ENCODE measurements around the gene WASL.
"Not testable (repeated sequence)": the region's sequence is repeated elsewhere in the genome, so short reads cannot be mapped to it uniquely, and the experiment has no call there.

Gene WASL

DNA sequence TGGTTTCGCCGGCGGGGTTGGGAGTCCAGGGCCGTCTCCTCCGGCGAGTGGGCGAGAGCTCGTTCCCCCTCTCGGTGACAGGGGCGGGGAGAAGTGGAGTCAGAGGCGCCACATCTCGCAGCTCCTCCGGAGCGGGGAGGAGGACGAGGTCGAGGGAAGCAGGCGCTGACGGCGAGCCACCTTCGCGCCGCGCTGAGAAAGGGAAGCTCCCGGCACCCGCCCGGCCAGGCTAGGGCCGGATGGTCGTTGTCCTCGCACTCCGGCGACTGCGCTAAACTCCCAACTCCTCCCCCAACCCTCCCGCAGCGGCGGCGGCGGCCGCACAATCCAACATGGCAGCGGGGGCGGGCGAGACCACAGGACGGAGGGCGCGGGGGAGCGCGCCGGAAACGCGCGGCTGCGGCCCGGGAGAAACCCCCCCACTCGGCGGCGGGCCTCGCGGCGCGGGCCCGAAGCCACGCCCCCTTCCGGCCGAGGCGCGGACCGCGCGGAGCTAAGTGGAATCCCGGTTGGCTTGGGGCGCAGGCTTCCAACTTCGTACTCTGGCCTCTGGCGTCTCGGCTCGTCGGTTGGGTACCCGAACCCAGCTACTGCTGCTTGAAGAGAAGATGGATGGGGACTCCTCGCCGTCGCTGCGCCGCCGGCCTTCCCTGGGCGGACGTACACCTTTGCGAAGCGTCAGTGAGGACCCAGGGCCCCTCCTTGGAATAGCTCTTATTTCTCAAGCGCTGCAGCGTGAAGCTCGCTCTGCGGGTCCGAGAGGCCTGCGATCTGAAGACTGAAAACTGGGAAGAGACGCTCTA is at the start of gene WASL:
Gene WASL (minus strand): TSS at position 270 of the 803 bp plus-strand sequence. CDS start 269 bp downstream, at position 1.
- peak; percentile 77 for DNase-seq

- DNase-seq: no peak
Measured at GRCh38 chr7:123797673-123798531, 49.1 kb upstream of the WASL start.

GRCh38 chr7:123796568-123796967 is 47.8 kb upstream of the WASL start:
- no peak for DNase-seq

DNA sequence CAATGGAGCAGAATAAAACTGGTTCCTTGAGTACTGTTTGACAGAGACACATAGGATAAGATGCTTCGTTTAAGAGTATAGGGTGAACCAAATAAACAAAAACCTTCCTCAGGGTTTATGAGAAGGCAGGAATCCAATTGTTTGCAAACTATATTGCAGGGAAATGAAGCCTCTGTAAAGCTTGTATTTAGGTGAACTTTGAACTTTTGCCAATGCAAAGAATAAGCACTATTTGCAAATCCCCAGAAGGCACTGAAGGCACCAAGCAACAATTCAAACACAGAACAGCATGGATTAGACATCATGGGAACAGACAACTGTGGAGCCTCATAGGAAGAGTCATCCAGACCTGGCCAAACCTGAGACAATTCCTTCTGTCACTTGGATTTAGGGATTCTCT is 47.1 kb upstream of the WASL start:
- DNase-seq: no peak

DNA sequence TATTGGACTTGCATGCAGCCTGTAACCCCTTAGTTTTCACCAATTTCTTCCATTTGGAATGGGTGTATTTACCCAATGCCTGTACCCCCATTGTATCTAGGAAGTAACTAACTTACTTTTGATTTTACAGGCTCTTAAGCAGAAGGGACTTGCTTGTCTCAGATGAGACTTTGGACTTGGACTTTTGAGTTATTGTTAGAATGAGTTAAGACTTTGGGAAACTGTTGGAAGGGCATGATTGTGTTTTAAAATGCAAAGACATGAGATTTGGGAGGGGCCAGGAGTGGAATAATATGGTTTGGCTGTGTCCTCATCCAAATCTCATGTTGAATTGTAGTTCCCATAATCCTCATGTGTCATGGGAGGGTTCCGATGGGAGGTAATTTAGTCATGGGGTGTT is 46.3 kb upstream of the WASL start:
- DNase-seq: not testable (repeated sequence)

DNA sequence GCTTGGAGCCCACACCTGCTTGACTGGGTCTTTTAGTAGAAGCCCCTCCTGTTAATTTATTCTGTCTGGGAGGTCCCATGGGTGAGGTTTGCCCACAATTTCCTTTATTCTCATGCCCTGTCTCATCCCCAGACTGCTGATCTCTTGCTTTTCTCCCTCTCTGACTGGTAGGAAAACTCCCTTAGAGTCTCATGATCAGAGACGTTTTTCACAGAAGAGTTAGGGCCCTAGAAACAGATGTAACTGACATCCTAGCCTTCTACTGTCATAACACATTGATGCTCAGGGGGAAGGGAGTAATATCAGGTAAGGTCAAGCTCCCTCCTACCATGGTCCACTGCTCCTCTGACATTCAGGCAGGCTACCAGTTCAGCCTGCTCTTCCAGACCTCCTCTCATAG is 43.7 kb upstream of the WASL start:
- DNase-seq: no peak

- no peak for DNase-seq
Measured at GRCh38 chr7:123791001-123791400, 42.2 kb upstream of the WASL start.

- DNase-seq: no peak
Measured at GRCh38 chr7:123789817-123790216, 41.0 kb upstream of the WASL start.

- no peak for DNase-seq
Measured at GRCh38 chr7:123789206-123789784, 40.5 kb upstream of the WASL start.

- no peak for DNase-seq
Measured at GRCh38 chr7:123788584-123788983, 39.8 kb upstream of the WASL start.

GRCh38 chr7:123787220-123788007 is 38.6 kb upstream of the WASL start:
- no peak for DNase-seq

DNA sequence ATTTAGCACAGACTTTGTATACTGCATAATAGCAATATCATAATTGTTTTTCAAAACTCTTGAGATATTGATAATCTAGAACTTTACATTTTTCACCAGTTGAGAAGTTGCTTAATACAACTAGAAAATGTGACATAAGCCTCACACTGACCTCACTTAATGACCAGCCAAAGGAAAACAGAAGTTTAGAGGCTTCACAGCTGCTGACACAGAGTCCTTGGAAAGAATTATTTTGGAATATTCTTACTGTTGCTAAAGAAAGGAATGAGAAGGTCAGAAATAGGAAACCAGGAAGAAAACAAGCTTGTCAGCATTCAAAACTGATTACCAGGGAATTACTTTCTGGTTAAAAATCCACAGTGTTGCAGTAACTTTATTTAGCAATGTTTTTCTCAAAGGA is 35.5 kb upstream of the WASL start:
- DNase-seq: no peak

DNA sequence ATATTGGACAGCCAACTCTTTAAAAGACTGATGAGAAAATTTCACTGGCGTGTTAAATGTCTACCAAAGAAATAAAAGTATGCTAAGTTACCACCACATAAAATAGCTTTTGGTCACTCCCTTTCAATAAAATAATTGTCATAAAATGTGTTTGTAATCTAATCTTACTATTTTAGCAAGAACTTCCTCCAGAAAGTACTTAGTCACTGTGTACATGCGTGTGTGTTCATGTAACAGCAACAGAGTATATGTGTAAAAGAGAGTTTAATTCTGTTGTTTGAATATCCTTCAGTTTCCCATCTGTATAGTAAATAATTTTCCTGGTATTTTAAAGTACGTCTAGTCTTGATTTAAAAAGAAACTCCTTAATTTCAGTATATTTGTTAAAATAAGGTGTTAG is 35.0 kb upstream of the WASL start:
- DNase-seq: no peak

DNA sequence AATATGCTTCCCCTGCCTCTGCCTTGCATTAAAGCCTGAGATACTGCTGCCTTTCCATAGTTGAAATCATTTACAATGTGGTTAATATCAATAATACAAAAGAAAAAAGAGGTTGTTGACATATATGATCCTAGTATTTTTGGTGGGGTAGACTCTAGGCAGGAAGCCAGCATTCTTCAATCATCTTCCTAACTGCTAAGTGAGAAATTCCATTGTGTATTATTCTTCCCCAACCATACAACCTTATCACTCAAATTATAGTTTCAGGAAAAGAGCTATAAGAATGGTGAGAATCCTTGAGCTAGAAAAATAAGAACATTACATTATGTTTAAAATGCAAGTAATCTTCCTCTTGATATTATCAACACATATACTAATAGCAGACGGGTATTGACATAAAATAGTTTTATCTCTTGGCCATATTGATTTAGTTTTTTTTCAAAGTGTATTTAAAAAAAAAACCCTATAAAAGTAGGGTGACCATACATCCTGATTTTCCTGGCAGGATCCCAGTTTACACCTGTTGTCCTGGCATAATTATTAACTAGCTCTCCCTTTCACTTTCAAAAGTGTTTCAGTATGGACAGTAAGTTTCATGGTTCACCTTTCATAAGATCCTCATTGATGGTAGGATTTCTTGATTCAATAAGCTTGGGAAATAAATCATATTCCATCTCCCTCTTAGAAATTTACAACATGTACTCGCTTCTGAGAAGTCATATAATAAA is 33.4 kb upstream of the WASL start:
- no peak for DNase-seq

DNA sequence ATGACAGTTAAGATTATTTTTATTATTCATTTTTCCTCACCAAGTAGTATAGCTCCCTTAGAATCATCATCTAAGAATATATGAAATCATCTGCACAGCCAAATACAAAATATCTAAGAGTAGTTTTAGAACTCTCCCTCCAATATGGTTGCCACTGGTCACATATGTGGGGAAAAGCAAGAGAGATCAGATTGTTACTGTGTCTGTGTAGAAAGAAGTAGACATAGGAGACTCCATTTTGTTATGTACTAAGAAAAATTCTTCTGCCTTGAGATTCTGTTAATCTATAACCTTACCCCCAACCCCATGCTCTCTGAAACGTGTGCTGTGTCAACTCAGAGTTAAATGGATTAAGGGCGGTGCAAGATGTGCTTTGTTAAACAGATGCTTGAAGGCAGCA is 31.7 kb upstream of the WASL start:
- DNase-seq: not testable (repeated sequence)

DNA sequence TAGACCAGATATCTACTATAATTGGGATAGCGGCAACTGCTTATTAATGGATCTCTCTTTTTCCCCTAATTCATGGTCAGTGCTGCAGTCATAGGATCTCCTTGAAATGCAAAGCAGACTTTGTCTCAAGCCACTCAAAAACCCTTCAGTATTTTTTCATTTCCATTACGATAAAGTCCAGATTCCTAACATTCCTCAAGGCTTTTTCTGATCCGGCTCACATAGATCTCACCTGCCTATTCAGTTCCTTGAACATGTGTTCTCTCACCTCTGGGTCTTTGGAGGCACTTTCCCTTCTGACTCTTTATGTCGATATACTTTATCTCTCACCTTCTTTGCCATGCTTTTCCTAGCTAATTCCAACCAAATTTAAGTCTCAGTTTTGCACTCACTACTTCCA is 25.7 kb upstream of the WASL start:
- no peak for DNase-seq

DNA sequence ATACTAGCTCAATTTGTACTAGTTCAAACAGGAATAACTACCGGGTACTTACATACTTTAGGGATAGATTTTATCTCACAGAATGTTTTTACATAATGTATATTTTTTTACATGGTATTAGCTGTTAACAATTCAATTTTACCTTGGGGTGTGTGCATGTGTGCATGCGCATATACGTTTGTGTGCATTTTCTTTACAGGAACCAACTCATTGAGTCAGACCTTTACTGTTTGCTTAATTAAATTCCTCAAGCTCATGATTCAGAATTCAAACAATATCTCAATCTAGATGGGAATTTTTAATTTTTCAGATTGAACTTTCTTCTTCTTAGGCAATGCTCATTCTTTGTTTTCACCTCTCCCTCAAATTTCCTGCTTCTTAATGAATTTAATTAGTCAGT is 24.7 kb upstream of the WASL start:
- no peak for DNase-seq

- no peak for DNase-seq
Measured at GRCh38 chr7:123772652-123773051, 23.8 kb upstream of the WASL start.

- DNase-seq: no peak
Measured at GRCh38 chr7:123771846-123772245, 23.0 kb upstream of the WASL start.

GRCh38 chr7:123771256-123771655 is 22.5 kb upstream of the WASL start:
- DNase-seq: no peak

DNA sequence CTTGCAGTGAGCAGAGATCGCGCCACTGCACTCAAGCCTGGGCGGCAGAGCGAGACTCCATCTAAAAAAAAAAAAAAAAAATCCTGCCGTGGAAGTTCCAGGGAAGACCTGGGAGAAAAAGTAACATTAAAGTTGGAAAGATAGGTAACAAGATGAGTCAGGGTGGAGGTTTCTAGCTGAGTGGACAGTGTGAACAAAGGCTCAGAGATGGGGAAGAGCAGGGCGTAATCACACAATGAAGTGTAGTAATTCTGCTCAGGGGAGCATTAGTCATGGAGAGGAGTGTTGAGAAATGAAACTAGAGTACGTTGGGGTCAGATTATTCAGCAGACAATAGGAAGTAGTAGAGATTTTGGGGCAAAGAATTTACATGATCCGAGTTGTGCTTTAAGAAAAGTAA is 21.6 kb upstream of the WASL start:
- no peak for DNase-seq

GRCh38 chr7:123769371-123769770 is 20.6 kb upstream of the WASL start:
- DNase-seq: peak; percentile 26

Measured in GOT3 (cell line).